RPMI8226 (cell line): ENCODE results near the gene ELFN2.

Experiments
- DNase-seq: peaks from one replicate; pipeline ENCODE4 v3.0.0-alpha.2; 2015

ELFN2 gene

DNA sequence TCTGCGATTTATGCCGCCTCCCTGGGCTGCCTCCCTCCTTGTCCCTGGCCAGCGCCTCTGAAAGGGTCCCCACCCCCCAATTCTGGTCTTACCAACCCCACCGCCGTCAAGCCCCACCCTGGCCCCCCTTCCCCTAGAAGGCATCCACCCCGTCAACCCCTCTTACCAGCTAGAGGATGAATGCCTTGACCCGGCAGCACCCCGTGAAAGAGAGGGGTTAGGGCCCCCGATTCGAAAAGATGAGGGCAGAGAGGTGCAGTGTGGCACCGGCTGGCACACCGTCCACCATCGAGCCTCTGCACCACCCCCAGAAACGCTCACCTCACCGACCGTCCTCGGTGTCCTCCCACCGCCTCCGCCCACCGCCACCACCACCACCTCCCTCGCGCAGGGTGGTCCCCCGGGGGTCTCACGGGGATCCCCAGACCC lies 559 bp downstream of the ELFN2 start:
- peak; percentile 43 for DNase-seq

DNA sequence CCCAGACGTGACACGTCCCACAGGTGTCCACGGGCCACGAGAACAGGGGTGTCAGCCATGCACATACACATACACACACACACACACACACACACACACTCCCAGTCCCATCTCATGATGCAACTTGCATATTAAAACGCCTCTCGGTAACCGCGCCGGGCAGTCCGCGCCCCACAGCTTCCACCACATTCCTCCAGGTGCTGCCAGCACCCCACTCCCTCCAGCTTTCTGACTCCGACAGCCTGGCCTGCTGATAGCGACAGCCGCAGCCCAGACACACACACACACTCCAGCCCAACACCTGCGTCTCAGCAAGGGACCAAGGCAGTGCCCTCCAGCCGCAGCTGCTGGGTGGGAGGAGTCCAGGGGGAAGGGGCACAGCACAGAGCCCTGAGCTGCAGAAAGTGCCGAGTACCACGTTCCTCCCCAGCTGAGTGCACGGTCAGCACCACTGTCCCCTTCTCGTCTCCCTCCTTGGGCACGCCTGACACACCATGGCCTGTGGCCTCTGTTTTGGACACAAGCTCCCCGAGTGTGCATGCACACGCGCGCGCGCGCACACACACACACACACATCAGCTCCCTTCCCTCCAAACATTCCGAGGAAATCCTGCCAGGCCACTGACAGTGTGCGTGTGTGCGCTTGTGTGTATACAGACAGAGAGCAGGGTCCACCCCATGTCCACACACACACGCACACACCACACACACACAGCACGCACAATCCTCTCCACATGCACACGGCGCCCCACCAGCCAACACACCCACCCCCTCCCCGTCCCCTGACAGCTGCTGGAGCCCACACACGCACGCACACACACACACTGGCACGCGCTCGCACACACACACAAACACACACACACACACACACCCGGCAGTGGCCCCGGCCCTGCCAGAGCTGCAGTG lies 1.2 kb downstream of the ELFN2 start:
- peak; percentile 97 for DNase-seq

DNA sequence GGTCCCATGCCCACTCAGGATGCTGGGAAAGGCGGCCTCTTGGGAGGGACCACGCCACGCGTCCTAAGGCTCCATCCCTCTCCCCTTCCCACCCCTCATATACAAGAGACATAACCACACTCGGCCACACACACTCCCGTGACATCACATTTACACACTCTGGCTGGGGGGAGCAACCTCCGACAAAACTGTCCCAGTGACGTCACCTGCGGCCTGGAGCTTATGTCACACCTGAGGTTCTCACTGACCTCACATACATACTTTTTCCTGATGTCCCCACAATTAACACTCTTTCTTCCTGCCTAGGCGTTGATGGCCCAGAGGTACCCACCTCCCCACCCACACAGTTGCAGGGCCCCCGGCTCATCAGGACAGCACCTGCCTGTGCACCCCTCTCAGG lies 1.9 kb downstream of the ELFN2 start:
- no peak for DNase-seq

DNA sequence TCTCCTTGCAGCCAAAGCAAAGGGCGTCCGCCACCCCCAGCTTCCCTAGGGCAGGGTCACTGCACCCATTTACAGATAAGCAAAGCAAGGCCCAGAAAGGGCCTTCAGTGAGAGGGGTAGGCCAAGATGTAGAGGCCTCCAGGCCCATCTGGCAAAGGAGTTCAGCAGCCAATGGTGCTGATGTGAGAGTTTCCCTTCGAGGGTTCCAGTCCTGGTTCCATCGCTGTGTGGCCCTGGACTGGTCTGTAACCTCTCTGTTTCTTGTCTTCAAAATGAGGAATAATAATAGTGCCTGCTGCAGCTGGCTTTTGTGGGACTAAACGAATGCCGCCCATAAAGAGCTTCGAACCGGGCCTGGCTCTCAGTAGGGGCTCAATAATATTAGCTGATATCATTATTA lies 4.0 kb downstream of the ELFN2 start:
- no peak for DNase-seq

DNA sequence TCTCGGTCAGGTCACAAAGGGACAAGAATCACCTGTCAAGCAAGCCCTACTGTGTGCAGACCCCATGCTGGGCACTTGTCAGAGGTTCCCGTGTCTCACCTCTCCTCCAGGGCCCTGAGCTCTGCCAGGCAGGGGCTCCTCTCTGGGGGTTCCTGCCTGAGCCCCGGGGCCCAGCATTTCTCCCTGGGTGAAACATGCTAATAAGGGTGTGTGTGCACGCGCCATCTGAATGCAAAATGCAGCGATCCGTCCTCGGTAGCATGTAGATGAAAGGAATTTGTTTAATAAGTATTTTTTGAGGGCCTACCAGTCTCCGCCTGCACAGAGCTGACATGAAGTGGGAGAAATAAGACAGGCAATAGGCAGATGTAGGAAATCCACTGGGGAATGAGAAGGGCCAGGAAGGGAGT lies 5.8 kb downstream of the ELFN2 start:
- no peak for DNase-seq

DNA sequence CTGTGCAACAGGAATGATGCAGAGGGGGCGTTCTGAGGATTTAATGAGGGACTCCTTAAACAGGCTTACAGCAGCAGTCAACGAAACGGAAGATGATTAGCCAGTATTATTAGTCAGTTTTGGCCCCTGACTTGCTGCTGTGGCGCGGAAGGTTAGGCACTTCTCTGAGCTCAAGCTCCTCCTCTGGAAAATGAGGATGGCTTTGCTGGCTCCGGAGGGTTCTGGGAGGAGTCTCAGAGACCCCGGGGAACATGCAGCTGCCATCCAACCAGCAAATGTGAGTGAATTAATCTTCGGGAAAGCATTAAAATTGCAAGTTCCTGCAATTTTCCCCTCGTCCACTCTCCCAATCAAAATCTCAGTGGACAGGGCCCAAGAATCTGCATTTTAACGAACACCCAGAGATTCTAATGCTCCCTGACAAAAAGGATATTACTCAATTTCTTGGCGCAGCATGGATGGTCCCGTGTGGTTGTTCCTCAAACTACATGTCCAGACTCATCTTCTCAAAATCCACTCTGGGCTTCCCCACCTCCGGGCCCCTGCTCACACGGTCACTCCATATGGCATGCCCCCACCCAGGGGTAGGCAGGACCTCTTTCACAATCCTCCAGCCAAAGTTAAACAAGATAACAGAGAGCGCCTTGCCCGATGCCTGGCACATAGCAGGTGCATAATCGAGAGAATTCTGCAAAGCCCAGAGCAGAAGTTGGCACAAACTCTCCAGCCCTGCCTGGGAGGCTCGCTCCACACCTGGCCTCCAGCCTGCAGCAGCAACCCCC lies 6.4 kb downstream of the ELFN2 start:
- DNase-seq, result no peak

DNA sequence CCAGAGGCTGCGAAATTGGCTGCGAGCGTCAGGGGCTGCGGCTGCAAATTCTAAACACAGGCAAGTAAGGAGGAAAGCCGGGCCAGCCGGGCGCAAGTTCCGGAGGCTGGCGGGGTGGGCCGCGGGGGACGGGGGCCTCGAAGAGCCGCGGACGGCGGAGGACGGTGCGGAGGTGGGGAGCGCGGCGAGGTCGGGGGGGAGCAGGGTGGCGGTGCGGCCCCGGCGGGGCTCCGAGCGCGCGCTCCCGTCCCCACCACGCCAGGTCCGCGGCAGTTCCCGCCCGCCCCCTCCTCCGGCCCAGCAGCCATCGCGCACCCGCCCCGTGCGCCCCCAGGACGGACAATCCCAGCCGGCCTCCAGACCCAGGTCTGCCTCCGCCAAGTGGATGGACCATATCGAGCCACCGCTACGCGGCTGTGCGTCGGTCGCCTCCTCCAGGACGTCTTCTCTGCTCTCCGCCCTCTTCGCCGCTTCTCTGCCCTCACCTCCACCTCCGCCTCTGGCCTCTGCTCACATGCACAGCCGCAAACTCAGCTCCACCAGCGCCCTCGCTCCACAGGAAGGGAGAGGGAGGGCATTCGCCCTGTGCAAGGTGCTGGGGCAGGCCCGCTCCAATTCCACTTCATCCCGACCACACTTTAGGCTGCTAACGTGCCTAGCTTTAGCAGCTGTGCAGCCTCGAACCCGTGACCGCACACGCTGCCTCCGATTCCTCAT lies 7.2 kb downstream of the ELFN2 start:
- peak; percentile 40 for DNase-seq

DNA sequence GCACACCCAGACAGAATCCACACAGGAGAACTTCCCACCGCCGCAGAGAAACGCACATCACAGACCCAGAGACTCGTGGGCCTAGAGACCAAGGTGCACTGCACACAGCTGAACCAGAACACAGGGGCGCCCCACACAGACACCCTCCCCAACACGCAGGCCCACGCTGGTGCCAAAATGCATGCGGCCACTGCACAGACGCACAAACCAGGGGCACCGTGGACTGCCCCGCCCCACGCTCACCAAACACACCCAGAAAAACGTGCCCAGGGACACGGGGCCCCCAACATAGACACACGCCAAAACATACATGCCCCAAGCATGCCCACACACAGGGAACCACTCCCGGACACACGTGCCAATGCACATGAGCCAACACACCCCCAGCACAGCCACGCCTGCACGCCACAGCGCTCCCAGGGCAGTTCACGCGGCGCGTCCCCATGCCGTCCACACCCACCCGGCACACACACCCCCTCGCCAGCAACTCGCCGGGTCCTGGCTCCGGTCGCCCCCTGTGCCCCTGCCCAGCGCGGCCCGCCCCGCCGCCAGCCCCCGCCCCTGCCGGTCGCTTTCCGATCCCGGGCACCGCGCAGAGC lies 7.8 kb downstream of the ELFN2 start:
- no peak for DNase-seq

DNA sequence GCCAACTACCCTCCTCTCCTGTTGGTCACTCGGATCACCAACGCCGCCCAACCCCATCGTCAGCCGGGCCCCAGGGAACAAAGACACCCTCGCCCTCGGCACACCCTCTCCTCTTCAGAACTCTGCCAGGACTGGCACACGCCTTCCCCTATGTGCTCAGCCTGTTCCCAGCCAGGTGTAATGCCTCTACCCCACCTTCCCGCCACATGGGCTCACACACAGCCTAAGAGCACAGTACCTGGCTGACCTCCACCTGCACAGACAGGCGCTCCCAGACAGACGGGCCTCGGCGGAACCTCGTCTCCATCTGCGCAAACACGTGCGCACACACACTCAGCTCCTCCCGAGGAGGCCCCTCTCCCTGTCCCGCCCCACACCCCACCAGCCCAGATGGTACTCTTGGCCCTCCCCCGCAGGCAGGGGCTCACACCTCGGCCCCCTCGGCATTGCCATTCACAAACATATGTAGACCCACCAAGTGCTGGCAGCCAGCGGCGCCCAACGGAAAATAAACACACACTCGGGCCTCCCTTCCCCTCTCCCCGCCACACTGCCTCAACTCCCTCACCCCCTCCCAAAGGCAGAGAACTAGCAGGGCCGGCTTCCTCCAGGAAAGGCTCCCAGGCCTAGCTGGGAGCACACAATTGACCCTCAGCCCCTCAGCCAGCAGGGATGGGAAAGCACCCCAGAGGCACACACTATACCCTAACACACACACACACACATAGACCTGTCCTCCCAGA lies 8.5 kb downstream of the ELFN2 start:
- DNase-seq, result no peak

DNA sequence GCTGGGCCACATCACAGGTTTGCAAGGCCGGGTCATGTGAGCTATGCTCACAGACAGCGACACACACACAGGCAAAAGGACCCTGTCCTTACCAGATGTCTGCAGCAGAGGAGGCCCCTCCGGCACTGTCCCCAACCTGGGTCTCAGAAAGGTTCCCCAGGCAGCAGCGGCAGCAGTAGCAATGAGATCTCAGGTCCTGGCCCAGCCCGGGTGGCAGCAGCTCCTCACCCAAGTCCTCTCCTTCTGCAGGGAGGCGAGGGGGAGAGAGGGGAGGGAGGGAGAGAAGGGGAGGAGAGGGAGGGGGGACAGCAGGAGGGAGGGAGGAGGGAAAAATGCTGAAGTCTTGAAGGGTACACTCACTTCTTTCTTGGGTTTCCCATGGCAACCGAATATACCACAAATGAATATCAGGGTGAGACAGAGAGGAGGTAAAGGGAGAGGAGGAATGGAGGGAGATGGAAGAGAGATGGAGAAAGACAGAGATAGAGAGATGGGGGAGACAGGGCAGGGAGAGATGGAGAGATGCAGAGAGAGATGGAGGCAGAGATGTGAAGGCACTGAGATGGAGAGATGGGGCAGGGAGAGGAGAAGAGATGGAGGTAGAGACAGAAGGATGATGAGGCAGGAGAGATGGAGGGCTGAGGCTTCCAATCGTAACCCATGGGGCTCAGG lies 9.5 kb downstream of the ELFN2 start:
- DNase-seq, result no peak

DNA sequence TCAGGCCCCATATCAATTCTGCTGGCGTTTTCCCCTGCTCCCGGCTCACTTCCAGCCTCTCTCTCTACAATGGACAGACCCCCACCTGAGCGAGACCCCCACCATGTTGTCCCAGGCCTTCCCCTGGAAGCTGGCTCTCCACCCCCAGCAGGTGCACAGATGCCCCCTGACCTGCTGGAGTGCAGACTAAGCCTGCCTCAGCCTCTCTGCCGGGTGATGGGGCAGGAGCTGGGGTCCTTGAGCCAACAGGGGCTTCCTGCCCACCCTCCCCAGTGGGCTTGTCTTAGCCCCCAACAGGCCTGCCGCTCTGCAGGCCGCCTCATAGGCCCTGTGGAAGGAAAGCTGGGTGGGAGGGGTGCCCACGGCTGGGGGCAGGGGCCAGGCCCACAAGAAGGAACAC lies 10.0 kb downstream of the ELFN2 start:
- no peak for DNase-seq

DNA sequence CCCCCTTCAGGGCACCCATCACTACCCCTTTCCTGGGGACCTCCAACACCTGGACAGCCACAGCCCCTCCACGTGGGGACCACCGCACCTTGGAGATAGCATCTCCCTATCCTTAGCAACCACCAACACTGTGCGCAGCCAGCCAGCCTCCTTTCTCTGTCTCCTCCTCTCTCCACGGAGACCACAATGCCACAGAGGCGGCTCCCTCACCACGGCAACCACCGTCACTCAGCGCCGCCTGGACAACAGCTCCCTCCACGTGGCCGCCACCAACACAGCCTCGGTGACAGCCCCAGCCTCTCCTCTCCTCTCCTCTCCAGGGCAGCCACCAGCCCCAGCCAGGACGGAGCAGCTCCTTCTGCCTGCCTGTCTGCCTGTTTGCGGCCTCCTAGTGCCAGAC lies 10.5 kb downstream of the ELFN2 start:
- no peak for DNase-seq

DNA sequence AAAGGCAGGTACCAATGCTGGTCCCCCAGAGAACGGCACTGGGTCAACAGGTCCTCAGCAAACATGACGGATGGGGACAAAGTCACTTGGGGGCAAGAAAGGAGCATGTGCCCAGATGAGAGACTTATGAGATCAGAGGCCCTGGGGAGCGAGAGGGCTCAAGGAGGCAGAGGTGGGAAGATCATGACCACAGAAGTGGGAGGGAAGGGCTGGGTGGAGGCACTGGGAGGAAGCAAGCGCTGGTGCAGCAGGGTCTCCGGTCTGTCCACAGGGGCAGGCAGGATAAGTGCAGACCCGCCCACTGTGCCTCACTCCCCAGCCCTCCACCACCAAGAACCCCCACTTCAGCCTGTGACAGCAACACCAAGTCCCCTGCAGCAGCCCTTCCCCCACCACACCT lies 10.9 kb downstream of the ELFN2 start:
- no peak for DNase-seq

DNA sequence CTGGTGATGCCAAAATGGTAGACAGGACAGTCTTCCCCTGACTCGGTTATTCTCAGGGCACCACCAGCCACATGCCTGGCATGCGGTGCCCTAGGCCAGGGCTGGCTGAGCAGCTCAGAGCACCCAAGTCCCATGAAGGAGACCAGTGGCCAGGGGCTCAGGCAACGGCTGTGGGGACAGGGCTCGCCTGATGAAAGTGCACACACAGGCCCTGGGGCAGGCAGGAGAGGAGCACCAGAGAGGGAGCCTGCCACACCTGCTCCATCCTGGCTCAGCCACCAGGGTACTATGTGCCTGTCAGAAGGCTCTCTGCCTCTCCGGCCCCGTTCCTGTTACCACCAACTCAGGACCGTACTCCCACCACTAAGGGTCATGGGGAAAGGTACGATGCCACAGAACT lies 12.1 kb downstream of the ELFN2 start:
- no peak for DNase-seq

DNA sequence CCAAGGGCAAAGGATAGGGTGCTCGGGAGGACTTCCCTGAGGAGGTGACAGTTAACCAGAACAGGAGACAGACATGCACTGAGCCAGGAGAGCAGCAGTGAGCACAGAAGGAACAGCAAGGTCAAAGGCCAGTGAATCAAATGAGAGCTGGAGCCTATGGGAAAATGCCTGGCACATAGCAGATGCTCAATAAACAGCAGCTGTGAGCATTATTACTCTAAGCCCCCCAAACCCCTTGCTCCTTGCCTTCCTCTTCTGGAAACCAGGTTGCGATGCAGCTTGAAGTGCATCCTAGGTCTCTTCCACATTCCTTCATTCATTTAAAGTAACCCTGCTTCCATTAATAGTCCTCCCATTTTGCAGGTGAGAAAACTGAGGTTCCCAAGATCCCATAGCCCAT lies 13.0 kb downstream of the ELFN2 start:
- DNase-seq, result no peak

DNA sequence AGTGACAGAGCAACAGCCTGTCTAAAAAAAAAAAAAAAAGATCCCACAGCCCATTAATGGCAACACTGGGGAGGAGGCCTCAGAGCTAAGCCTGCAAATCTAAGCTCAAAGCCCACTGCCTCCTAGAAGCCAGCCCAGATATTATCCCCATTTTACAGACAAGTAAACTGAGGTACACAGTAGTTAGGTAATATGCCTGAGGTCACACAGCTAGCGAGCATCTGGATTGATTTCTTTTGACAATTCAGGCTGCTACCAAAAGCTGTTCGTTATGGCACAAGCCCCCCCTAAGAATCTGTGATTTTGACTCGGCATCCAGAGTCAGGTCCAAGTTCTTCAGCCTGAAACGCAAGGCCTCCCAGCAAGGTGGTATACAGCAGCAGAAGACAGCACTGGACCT lies 13.7 kb downstream of the ELFN2 start:
- DNase-seq, result no peak

DNA sequence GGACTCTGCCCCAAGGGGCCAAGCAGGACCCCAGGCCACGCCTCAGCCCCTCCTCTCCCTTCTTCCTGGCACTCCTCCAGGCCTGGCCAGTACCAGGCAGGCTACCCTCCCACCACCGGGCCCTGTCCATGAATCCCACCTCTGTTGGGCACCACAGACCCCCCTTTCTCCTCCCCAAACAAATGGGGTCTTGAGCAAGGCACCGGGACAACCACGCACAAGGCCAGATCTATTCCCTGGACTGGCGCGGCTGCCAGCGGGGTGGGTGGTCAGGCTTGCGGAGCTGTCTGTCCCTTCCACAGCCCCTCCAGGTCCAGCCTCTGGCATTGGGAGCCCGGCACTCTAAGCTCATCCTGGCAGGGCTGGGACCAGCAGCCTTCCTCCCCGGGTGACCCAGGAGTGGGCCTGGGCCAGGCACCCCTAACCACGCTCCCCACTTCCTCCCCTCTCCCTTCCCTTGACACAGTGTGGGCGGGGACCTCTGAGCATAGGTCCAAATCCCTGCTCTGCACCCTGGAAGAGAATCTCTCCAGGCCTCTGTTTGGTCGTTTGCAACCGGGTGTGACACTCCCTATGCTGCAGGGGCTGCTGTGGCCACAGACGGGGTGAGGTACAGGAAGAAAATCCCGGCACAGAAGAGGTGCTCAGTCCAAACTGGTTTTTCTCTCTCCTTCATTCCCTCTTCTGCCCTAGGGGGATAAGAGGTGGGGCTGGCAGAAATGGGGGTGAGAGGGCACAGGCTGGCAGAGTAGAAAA lies 14.6 kb downstream of the ELFN2 start:
- DNase-seq, result no peak

DNA sequence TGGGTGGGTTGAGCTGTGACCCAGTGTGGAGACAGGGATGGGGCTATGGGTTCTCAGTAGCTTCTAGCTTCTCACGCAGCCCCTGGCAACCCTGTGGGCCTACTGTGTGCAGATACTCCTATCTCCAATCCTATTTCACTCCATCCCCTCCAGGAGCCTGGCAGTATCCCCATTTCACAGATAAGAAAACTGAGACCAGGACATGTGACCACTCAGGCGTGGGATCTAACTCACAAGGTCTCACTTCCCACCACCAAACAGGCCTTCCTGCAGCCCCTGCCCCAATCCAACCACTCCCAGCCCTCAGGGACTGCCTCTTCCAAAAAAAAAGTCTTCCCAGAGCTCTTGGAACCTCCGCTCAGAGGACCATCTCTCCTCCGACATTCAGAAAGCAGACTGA lies 15.6 kb downstream of the ELFN2 start:
- no peak for DNase-seq

DNA sequence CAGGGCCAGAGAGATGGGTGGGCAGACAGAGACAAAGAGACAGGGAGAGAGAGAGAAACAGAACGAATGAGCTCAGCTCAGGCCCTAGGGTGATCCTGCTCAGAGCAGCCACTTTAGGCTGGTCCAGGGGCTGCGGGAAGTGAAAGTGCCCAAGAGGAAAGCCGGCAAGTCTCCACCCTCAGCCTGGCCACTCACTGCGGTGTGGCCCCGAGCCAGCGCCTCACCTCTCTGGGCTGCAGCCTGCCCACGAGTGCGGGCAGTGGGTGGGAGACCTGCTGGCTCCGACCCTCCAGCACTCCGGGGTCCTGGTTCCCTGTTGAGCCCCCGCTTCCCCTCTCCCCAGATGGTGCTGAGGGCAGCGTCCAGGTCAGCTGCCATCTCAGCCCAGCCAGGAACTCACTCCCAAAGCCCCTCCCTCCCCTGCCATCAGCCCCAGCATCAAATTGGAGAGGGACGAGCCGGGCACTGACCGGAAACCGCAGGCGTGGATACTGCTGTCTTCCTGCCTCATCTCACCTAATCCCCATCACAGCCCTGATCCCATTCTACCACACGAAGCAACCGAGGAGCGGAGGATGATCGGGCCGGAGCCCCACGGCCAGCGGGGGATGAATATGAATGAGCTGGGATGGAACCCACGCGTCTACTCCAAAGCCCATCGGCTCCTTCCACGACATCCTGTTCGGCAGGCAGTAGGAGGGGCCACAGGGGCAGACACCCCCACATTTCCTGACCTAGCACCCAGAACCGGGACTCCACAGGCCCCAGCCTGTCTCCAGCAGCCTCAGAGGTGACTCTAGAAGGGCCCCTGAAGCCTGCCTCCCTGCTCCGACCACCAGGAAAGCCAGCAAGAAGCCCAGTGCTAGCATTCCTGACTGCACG lies 16.9 kb downstream of the ELFN2 start:
- no peak for DNase-seq

DNA sequence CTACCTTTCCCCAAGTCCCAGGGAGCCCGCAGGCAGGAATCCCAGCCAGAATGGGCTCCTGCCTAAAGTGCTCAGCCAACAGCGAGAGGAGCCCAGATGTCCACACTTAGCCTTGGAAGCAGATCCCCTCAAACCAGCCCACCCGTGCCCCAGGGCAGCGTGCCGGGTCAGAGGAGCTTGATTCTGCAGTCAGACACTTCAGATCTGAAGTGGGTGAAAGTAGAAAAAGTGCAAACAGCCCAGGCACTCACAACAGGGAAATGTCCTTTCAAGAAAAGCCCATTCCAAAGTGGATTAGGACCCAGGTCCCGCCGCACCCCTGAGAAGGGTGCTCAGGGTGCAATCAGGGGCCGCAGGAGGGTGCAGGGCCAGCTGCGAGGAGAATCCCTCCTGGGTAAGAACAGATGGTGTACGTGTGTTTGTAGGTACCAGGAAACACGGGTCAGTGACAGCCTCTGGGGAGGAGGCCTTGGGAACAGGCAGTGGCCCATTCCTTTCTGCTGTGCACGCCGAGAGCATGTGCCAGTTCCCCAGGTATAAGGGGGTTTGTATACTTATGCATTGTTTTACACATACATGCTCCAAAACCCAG lies 17.7 kb downstream of the ELFN2 start:
- DNase-seq, result no peak
